GM20000 (cell line): ENCODE measurements around the gene LCMT2.

Source experiments
- DNase-seq: peaks from one replicate; pipeline ENCODE4 v3.0.0; 2012; ENCODE audit warnings: low spot score
- CTCF ChIP-seq: IDR thresholded peaks from 2 replicates; pipeline ENCODE4 v1.5.1; 2012; ENCODE audit warnings: mild to moderate bottlenecking, control low read depth; ENCODE audit errors: extremely low read depth, missing control alignments

LCMT2 gene

GRCh38 chr15:43329960-43330779, at the start of gene LCMT2:
TSS of gene LCMT2 (minus strand) at chr15:43330573. CDS start at chr15:43330489, 84 bp downstream.
- peak; percentile 92 for DNase-seq
- TF ChIP-seq CTCF = no peak

GRCh38 chr15:43378601-43379000, 48.2 kb upstream of the LCMT2 start:
- DNase-seq = no peak
- no peak for TF ChIP-seq CTCF

GRCh38 chr15:43376017-43376705, 45.8 kb upstream of the LCMT2 start:
- peak; percentile 42 for TF ChIP-seq CTCF
- peak; percentile 55 for DNase-seq

- peak; percentile 45 for TF ChIP-seq CTCF
- peak; percentile 97 for DNase-seq
Observed at GRCh38 chr15:43370975-43371974, 40.9 kb upstream of the LCMT2 start, which contains the start of the genes TUBGCP4 and ZSCAN29. TSS of gene TUBGCP4 (plus strand) at chr15:43371101. CDS start at chr15:43371355, 254 bp downstream. TSS of gene ZSCAN29 (minus strand) at chr15:43371043. CDS start at chr15:43369913, 1,130 bp downstream.

GRCh38 chr15:43370310-43370974, 40.1 kb upstream of the LCMT2 start:
- DNase-seq = peak; percentile 25
- TF ChIP-seq CTCF = no peak

- DNase-seq = no peak
- TF ChIP-seq CTCF = no peak
Observed at GRCh38 chr15:43361313-43361903, 31.0 kb upstream of the LCMT2 start.
